Measurements from ENCODE around the gene TTLL6.
"Not testable (repeated sequence)": the region's sequence is repeated elsewhere in the genome, so short reads cannot be mapped to it uniquely, and the experiment has no call there.

Gene TTLL6

DNA sequence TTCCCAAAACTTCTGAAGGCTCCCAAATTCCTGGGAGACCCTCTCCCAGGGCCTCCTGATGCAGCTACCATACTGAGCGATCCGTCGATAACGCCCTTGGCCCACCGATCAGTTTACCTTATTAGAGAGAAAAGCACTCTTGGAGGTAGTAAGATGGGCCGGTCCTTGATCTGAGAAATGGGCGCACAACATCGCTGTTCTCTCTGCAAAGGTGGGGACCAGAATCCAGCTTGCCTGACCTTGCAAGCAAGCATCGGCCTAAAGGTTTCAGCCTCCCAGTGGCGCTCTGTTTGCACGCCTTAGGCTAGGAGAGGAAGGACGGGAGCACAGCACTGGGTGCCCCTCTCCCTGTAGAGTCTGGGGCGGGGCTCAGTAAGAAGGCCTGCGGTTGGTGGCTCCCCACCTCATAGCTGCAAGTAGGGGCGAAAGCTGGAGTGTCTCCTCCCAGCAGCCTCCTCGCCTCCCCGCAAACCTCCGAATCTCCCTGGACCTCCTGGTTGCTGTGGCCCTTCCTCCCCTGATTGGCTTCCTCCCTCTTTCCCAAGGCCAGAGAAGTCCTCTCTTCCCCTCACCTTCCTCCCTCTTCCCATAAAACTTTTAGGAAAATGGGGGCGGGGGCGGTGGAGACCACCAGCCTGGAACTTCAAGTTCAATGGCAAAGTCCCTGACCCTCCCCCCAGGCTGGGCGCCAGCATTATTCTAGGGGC is 94.7 kb downstream of the TTLL6 start, which contains the start of gene PRAC1:
TSS of gene PRAC1 (minus strand) at position 318 of the 707 bp plus-strand sequence. CDS start at position 192, 126 bp downstream.
- no peak for DNase-seq

DNA sequence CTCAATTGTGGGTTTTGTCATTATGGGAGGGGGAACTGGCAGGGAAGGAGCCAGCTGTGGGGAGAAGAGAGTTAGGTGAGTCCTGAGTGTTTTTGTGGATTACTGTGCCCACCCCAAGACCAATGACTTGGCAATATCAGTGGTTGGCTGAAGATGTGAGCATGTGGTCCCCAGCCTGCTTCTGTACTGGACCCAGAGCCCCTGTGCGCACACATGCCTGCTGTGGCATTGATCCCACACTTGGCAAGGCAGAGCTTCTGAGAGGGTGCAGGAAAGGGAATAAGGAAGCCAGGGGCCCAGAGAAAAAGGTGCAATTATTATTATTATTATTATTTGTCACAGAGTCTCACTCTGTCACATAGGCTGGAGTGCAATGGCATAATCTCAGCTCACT is 96.0 kb downstream of the TTLL6 start:
- DNase-seq: no peak

DNA sequence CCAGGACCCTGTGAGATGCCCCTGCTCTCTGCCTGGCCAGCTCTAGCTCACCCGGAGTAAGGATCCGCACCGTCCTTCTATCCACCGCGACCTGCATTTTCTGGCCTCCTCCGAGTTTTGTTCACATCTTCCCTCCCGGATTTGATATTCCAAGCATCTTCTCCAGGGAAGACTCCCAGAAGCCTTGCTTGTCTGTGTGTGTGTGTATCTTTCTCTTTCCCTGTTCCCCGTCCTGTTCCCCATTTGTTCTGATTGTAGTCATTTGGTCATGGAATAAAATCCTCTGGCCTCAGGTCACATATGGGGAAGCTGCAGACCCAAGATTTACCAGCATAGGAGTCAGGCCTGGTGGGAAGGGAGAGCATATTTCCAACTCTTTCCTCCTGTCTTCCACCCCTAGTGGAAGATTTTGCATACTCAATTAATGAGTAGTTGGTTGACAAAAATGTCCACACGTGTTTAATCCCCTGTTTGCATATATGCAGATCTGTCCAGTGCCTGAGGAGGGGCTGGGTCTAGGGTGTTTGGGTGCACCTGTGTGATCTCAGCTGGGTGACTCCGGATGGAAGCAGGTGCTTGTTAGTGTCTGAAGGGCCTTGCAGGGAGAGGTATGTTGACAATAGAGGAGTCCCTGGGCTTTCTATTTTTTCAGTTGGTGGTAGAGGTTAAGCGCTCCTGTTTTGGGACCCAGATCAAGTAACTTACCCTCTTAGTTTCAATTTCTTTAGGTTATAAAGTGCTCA is 96.6 kb downstream of the TTLL6 start:
- DNase-seq: peak; percentile 19 to 71

DNA sequence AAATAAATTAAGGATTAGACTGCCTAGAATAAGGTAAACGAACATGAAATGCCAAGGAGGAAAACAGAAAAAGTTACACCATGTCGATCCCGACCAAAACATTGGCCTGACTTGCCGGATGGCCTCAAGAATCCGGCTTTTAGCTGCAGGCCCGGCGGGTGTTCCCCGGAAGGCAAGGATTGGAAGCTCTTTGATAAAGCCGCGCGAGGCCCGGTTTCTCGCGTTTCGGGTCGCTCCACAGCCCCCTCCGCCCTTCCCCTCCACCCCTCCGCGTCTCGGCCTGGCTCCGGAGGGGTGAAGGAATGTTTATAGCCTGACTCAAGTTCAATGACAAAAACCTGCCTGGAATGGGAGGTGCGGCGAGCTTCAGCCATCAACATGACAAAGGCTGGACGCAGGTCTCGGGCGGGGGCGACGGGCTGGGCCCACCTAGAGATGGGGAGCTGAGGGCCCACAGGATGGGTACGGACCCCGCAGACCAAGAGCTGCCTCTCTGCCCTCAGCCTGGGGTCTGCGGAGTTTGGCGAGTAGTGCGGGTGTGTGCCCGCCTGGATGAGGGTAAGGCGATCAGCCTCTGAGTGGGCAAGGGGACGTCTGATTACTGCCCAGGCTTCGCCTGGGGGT is 97.3 kb downstream of the TTLL6 start:
- DNase-seq: no peak

DNA sequence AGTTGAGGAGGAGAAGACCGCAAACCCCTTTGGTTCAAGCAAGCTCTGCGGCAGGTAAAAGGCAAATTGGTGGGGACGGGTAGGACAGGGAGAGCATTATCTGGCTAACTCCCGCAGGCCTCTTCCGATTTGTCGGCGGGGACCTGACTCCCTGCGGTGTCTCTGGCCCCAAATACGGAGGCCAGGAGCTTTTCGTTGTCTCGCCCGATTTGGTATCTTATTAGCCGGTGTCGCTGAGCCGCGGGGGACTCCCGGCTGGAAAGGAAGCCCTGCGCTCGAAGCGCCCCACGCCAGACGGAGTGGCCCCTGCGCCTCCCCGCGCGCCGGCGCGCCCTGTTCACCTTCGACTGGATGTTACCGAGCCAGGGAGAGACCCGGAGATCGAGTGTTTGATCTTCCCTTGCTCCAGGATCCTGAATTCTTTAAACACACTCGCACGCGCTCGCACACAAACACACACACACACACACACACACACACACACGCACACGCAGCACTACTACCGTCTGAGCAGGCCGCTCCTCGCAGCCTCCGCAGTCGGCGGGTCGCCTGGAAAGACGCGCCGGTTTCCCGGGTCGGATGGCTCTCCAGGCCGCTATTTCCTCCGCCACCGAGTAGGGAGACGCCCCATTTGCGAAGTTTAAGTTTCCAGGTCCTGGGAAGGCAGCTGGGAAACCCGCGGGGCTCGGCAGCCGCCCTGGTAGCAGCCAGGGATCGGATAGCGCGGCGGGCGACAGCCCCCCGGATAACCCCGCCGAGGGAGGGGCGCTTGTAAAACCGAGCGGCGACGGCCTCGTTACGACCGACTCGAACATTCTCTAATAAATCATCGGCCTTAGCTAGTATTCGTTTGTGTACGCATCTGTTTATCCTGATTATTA is 98.0 kb downstream of the TTLL6 start:
- no peak for DNase-seq

DNA sequence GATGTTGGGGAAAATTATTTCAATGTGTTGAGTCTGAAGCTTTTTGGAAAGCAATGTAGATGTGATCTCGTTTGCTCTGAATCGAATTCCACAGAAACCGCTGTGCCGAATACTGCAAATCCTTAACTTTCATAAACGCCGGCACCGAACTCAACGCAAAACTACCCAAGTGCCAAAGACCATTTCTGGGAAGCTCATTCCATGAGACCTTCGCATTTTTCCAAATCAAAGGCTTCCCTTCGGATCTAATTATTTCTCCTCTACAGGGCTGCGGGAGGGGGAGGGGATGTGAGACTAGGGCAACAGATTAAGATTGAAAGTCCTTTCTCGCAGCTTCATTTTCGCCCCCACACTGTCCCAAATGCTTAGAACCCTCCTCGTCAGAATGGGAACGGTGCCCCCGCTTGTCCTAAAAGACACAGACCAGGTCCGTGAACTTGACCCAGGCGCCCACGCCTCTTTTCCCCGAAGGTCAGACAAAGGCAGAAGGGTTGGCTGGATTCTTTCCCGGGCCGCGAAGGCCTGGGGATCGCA is 98.7 kb downstream of the TTLL6 start:
- no peak for DNase-seq

DNA sequence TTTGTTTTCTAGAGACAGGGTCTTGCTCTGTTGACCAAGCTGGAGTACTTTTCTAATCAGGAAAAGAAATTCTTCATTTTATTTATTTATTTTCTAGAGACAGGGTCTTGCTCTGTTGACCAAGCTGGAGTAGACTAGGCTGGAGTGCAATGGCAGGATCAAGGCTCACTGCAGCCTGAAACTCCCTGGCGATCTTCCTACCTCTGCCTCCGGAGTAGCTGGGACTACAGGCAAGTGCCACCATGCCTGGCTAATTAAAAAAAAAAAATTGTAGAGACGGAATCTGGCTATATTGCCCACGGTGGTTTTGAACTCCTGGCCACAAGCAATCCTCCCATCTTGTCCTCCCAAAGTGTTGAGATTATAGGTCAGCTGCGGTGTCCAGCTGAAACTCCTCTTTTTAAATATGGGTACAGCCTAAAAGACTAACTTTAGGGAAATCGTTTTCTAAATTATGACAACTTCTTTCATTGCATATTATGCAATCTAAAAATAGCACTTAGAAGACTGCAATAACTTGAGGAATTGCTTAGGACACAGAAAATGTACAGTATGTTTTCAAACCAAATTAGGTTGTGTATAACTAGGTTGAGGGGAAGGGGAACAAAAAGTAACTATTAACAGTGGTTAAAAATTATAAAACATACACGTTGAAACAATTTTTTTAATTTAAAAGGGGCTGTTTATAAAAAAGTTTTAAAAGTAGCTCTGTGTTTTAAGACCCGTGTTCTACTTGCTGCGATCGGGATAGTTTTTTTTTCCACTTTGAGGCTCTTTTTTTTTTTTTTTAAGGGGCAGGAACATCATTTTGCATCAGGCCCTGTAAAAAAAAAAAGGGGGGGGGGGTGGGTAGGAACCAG is 99.4 kb downstream of the TTLL6 start:
- no peak for DNase-seq

DNA sequence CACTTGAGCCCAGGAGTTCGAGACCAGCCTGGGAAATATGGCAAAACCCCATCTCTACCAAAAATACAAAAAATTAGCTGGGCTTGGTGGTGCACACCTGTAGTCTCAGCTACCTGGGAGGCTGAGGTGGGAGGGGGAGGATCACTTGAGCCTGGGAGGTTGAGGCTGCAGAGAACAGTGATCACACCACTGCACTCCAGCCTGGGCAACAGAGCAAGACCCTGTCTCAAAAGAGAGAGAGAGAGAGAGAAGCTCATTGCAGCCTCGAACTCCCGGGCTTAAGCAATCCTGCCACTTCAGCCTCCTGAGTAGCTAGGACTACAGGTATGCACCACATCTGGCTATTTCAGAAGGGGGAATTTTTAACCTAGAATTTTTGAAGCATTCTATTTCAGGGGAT is 100.5 kb downstream of the TTLL6 start:
- not testable (repeated sequence) for DNase-seq

DNA sequence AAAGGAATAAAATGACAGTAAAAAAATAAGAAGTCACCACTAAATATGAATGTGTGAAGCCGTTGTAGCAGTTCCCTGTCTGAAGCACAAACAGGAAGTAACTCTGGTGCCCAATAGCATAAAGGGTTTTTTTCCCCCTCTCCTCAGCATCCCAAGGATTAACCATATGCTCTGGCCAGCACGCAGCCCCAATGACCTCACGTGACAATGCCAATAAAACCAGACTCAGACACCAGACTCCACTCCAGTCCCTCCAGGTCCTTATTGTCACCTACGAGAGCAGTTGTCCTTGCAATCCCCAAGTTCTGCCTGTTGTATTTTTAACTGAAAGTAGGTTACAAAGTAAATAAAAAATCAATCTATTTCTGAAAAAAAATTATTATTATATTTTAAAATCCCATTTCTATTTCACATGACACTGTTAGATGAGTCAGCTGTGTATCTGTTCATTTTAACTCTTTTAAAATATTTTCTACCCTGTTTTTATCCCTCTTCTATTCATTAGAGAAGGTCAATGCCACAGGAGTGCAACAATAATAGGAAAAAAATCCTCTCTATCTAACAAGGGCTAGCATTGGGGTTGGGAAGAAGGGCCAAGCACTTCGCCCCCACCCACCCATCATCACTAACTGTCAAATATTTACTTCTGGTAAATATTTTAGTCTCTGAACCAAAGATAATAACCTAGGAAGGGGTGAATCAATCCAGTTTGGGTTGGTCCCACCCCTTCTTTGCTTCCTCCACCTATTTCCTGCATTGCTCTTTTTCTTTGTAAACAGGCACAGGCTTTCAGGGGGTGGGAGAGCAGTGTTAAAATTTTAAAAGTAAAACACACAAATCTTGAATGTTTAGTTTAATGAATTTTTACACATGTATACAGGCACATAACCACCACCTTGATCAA is 101.3 kb downstream of the TTLL6 start:
- DNase-seq: peak; percentile 54 to 68

Data from SHP77 (cell line).